Suprapubic skin (tissue), 4 donors: ENCODE results near the gene STARD8. TPM values are rescaled to one million over a fixed set of nuclear protein-coding genes. Genes with fewer than 3 reads are reported as not detected.

Experiments
- DNase-seq, 2 donors: peaks; one replicate each; pipeline ENCODE4 v3.0.0-alpha.2; 2019; ENCODE audit warnings: low spot score in 2 of 2
- H3K27ac ChIP-seq: fragments of 200-600 bp; sonication (generic); one replicate; pipeline ENCODE4 v1.5.1; 2019
- H3K27me3 ChIP-seq: fragments of 200-600 bp; sonication (generic); one replicate; pipeline ENCODE4 v1.5.1; 2019
- H3K36me3 ChIP-seq: fragments of 200-600 bp; sonication (generic); one replicate; pipeline ENCODE4 v1.5.1; 2019
- H3K4me1 ChIP-seq: fragments of 200-600 bp; sonication (generic); one replicate; pipeline ENCODE4 v1.5.1; 2019
- H3K4me3 ChIP-seq: fragments of 200-600 bp; sonication (generic); one replicate; pipeline ENCODE4 v1.5.1; 2019; ENCODE audit warnings: mild to moderate bottlenecking
- H3K9me3 ChIP-seq: fragments of 200-600 bp; sonication (generic); one replicate; pipeline ENCODE4 v1.5.1; 2019
- CTCF ChIP-seq, 2 donors: fragments of 200-600 bp in 1 of 2; fragments of 450-650 bp in 1 of 2; sonication (generic) in 1 of 2; IDR thresholded peaks; one replicate each; pipeline ENCODE4 v1.5.1; 2016 to 2019; ENCODE audit warnings: antibody characterized with exemption in 2 of 2, mild to moderate bottlenecking in 1 of 2, moderate library complexity in 1 of 2
- EP300 ChIP-seq: sonication (generic); formaldehyde crosslinking; IDR thresholded peaks from one replicate; pipeline ENCODE4 v1.6.1; 2017; ENCODE audit warnings: antibody characterized with exemption
- POLR2A ChIP-seq, 2 donors: fragments of 450-650 bp; IDR thresholded peaks; one replicate each; pipeline ENCODE4 v1.6.1; 2017; ENCODE audit warnings: antibody characterized with exemption in 2 of 2, mild to moderate bottlenecking in 2 of 2, moderate library complexity in 2 of 2
- POLR2AphosphoS5 ChIP-seq, 3 donors: sonication (generic); formaldehyde crosslinking; IDR thresholded peaks; one replicate each; pipeline ENCODE4 v1.6.1; 2017; ENCODE audit warnings: antibody characterized with exemption in 3 of 3
- WGBS: methylation state at CpG from one replicate; pipeline ENCODE4 v1.1.5; 2018; 5-methylcytosine and 5-hydroxymethylcytosine counted together
- total RNA-seq, 4 donors: library from RNA; depleted of rRNA; stranded (reverse); fragments of >200 nt; gene quantifications; one replicate each; pipeline ENCODE4 v1.1.0, GENCODE V29; 2016

The STARD8 gene
- total RNA-seq, 4 donors from 2014 or later, result 2.0 to 4.5 (median 2.3) TPM

- Histone ChIP-seq H3K4me3 (no peak overlapping the region), H3K36me3 (no peaks in the 10 kb centered on the region), H3K4me1 (no peaks in the 10 kb centered on the region), H3K27ac (no peak overlapping the region), H3K27me3 (no peaks in the 10 kb centered on the region), H3K9me3 (no peaks in the 10 kb centered on the region)
- TF ChIP-seq EP300, result no peak
- TF ChIP-seq CTCF (IDR thresholded peaks at IDR 0.05), result no peak
- TF ChIP-seq POLR2A (IDR thresholded peaks at IDR 0.05), result no peak
- no peak for TF ChIP-seq POLR2AphosphoS5 (IDR thresholded peaks at IDR 0.05)
- WGBS, result 80% methylated on average over 4 of the region's 4 CpGs
- no peak for DNase-seq
These were observed 43.6 kb downstream of the STARD8 start for GRCh38 chrX:68690936-68691501.

- no peaks in the 10 kb centered on the region for H3K27me3 ChIP-seq
- no peaks in the 10 kb centered on the region for H3K4me1 ChIP-seq
- DNase-seq, result no peak
- H3K9me3 ChIP-seq, result no peaks in the 10 kb centered on the region
- H3K36me3 ChIP-seq, result no peaks in the 10 kb centered on the region
- WGBS, result 90% methylated on average over 2 of the region's 2 CpGs
- no peak overlapping the region for H3K27ac ChIP-seq
- no peak overlapping the region for H3K4me3 ChIP-seq
- TF ChIP-seq POLR2A (IDR thresholded peaks at IDR 0.05), result no peak
- TF ChIP-seq CTCF (IDR thresholded peaks at IDR 0.05), result no peak
- TF ChIP-seq EP300, result no peak
- TF ChIP-seq POLR2AphosphoS5 (IDR thresholded peaks at IDR 0.05), result no peak
These were observed 44.5 kb downstream of the STARD8 start for GRCh38 chrX:68691921-68692320.

- Histone ChIP-seq H3K27me3 (no peaks in the 10 kb centered on the region), H3K27ac (no peak overlapping the region), H3K4me3 (no peak overlapping the region), H3K36me3 (no peaks in the 10 kb centered on the region), H3K9me3 (no peaks in the 10 kb centered on the region), H3K4me1 (no peaks in the 10 kb centered on the region)
- DNase-seq, result no peak
- TF ChIP-seq POLR2A (IDR thresholded peaks at IDR 0.05) (no peak), EP300 (no peak), POLR2AphosphoS5 (IDR thresholded peaks at IDR 0.05) (no peak), CTCF (IDR thresholded peaks at IDR 0.05) (no peak)
- WGBS, result 100% methylated on average over 1 of the region's 1 CpG
These were observed 45.2 kb downstream of the STARD8 start for GRCh38 chrX:68692651-68693050.

- Histone ChIP-seq H3K4me1 (no peaks in the 10 kb centered on the region), H3K27ac (peak overlapping the region; percentile 73), H3K9me3 (no peaks in the 10 kb centered on the region), H3K4me3 (peak overlapping the region; percentile 57), H3K36me3 (no peaks in the 10 kb centered on the region), H3K27me3 (no peaks in the 10 kb centered on the region)
- TF ChIP-seq EP300 (no peak), CTCF (IDR thresholded peaks at IDR 0.05) (no peak), POLR2AphosphoS5 (IDR thresholded peaks at IDR 0.05) (no peak), POLR2A (IDR thresholded peaks at IDR 0.05) (no peak)
- WGBS, result 39% methylated on average over 8 of the region's 81 CpGs
- DNase-seq, result peak; percentile 76 to 84
These were observed 46.3 kb downstream of the STARD8 start for GRCh38 chrX:68693481-68694434.
